ENCODE measurements around the gene CCR9. TPM values are rescaled to one million over a fixed set of nuclear protein-coding genes. Genes with fewer than 3 reads are reported as not detected.

CCR9 gene
- total RNA-seq, 1 donor, result 0.94 TPM

- Histone ChIP-seq H3K9me3 (ENCODE audit: low read depth, low read length) (no peaks in the 10 kb centered on the region), H3K4me1 (ENCODE audit: insufficient read depth, low read length) (peaks cover 15% of the 10 kb centered on the region), H3K4me3 (ENCODE audit: low read length) (no peak overlapping the region), H3K27me3 (ENCODE audit: insufficient read depth, low read length) (no peaks in the 10 kb centered on the region)
These were observed 21.4 kb upstream of the CCR9 start for GRCh38 chr3:45864760-45865519.

- no peaks in the 10 kb centered on the region for H3K27me3 ChIP-seq (ENCODE audit: insufficient read depth, low read length)
- H3K4me1 ChIP-seq (ENCODE audit: insufficient read depth, low read length), result peaks cover 17% of the 10 kb centered on the region
- H3K9me3 ChIP-seq (ENCODE audit: low read depth, low read length), result no peaks in the 10 kb centered on the region
- no peak overlapping the region for H3K4me3 ChIP-seq (ENCODE audit: low read length)
These were observed 20.8 kb upstream of the CCR9 start for GRCh38 chr3:45865563-45865962.

GRCh38 chr3:45868213-45868612, 18.1 kb upstream of the CCR9 start:
- Histone ChIP-seq H3K4me1 (ENCODE audit: insufficient read depth, low read length) (peaks cover 17% of the 10 kb centered on the region), H3K9me3 (ENCODE audit: low read depth, low read length) (no peaks in the 10 kb centered on the region), H3K27me3 (ENCODE audit: insufficient read depth, low read length) (no peaks in the 10 kb centered on the region)

GRCh38 chr3:45868650-45869049, 17.7 kb upstream of the CCR9 start:
- H3K4me1 ChIP-seq (ENCODE audit: insufficient read depth, low read length), result peaks cover 17% of the 10 kb centered on the region
- no peak overlapping the region for H3K4me3 ChIP-seq (ENCODE audit: low read length)
- no peaks in the 10 kb centered on the region for H3K27me3 ChIP-seq (ENCODE audit: insufficient read depth, low read length)
- H3K9me3 ChIP-seq (ENCODE audit: low read depth, low read length), result no peaks in the 10 kb centered on the region

More at GRCh38 chr3:45868213-45868612, 18.1 kb upstream of the CCR9 start:
- no peak overlapping the region for H3K4me3 ChIP-seq (ENCODE audit: low read length)

GRCh38 chr3:45869638-45870037, 16.7 kb upstream of the CCR9 start:
- Histone ChIP-seq H3K27me3 (ENCODE audit: insufficient read depth, low read length) (no peaks in the 10 kb centered on the region), H3K4me1 (ENCODE audit: insufficient read depth, low read length) (peaks cover 17% of the 10 kb centered on the region), H3K4me3 (ENCODE audit: low read length) (no peak overlapping the region), H3K9me3 (ENCODE audit: low read depth, low read length) (no peaks in the 10 kb centered on the region)

- no peaks in the 10 kb centered on the region for H3K9me3 ChIP-seq (ENCODE audit: low read depth, low read length)
- no peak overlapping the region for H3K4me3 ChIP-seq (ENCODE audit: low read length)
- peaks cover 14% of the 10 kb centered on the region for H3K4me1 ChIP-seq (ENCODE audit: insufficient read depth, low read length)
- H3K27me3 ChIP-seq (ENCODE audit: insufficient read depth, low read length), result no peaks in the 10 kb centered on the region
These were observed 16.2 kb upstream of the CCR9 start for GRCh38 chr3:45870099-45870498.

- Histone ChIP-seq H3K4me1 (ENCODE audit: insufficient read depth, low read length) (peaks cover 12% of the 10 kb centered on the region), H3K9me3 (ENCODE audit: low read depth, low read length) (no peaks in the 10 kb centered on the region), H3K4me3 (ENCODE audit: low read length) (no peak overlapping the region), H3K27me3 (ENCODE audit: insufficient read depth, low read length) (no peaks in the 10 kb centered on the region)
These were observed 14.6 kb upstream of the CCR9 start for GRCh38 chr3:45871780-45872179.

- Histone ChIP-seq H3K9me3 (ENCODE audit: low read depth, low read length) (no peaks in the 10 kb centered on the region), H3K27me3 (ENCODE audit: insufficient read depth, low read length) (no peaks in the 10 kb centered on the region), H3K4me3 (ENCODE audit: low read length) (no peak overlapping the region), H3K4me1 (ENCODE audit: insufficient read depth, low read length) (peaks cover 12% of the 10 kb centered on the region)
These were observed 13.8 kb upstream of the CCR9 start for GRCh38 chr3:45872569-45872968.

GRCh38 chr3:45873036-45873435, 13.3 kb upstream of the CCR9 start:
- Histone ChIP-seq H3K4me1 (ENCODE audit: insufficient read depth, low read length) (peaks cover 12% of the 10 kb centered on the region), H3K27me3 (ENCODE audit: insufficient read depth, low read length) (no peaks in the 10 kb centered on the region), H3K9me3 (ENCODE audit: low read depth, low read length) (no peaks in the 10 kb centered on the region), H3K4me3 (ENCODE audit: low read length) (no peak overlapping the region)

GRCh38 chr3:45873638-45874037, 12.7 kb upstream of the CCR9 start:
- Histone ChIP-seq H3K4me3 (ENCODE audit: low read length) (no peak overlapping the region), H3K27me3 (ENCODE audit: insufficient read depth, low read length) (no peaks in the 10 kb centered on the region), H3K4me1 (ENCODE audit: insufficient read depth, low read length) (peaks cover 12% of the 10 kb centered on the region), H3K9me3 (ENCODE audit: low read depth, low read length) (no peaks in the 10 kb centered on the region)

GRCh38 chr3:45874677-45875346, 11.5 kb upstream of the CCR9 start:
- Histone ChIP-seq H3K4me1 (ENCODE audit: insufficient read depth, low read length) (peaks cover 3% of the 10 kb centered on the region), H3K9me3 (ENCODE audit: low read depth, low read length) (no peaks in the 10 kb centered on the region), H3K4me3 (ENCODE audit: low read length) (no peak overlapping the region), H3K27me3 (ENCODE audit: insufficient read depth, low read length) (no peaks in the 10 kb centered on the region)

- Histone ChIP-seq H3K27me3 (ENCODE audit: insufficient read depth, low read length) (no peaks in the 10 kb centered on the region), H3K4me3 (ENCODE audit: low read length) (no peak overlapping the region), H3K4me1 (ENCODE audit: insufficient read depth, low read length) (peaks cover 10% of the 10 kb centered on the region), H3K9me3 (ENCODE audit: low read depth, low read length) (no peaks in the 10 kb centered on the region)
These were observed 8.2 kb upstream of the CCR9 start for GRCh38 chr3:45878124-45878523.

- Histone ChIP-seq H3K4me3 (ENCODE audit: low read length) (no peak overlapping the region), H3K4me1 (ENCODE audit: insufficient read depth, low read length) (peaks cover 10% of the 10 kb centered on the region), H3K9me3 (ENCODE audit: low read depth, low read length) (no peaks in the 10 kb centered on the region)
These were observed 5.6 kb upstream of the CCR9 start for GRCh38 chr3:45880725-45881077.

GRCh38 chr3:45881078-45882022, 5.0 kb upstream of the CCR9 start:
- no peak overlapping the region for H3K4me3 ChIP-seq (ENCODE audit: low read length)
- no peaks in the 10 kb centered on the region for H3K9me3 ChIP-seq (ENCODE audit: low read depth, low read length)
- H3K4me1 ChIP-seq (ENCODE audit: insufficient read depth, low read length), result peaks cover 10% of the 10 kb centered on the region
- peaks cover 3% of the 10 kb centered on the region for H3K27me3 ChIP-seq (ENCODE audit: insufficient read depth, low read length)

More at GRCh38 chr3:45880725-45881077, 5.6 kb upstream of the CCR9 start:
- peaks cover 3% of the 10 kb centered on the region for H3K27me3 ChIP-seq (ENCODE audit: insufficient read depth, low read length)
